Hepatocyte (in vitro differentiated cells): ENCODE data around the gene UMAD1.

Source experiments
- CTCF ChIP-seq: fragments of 200-600 bp; sonication (generic); IDR thresholded peaks from 2 replicates; pipeline ENCODE4 v1.5.1; 2016; ENCODE audit warnings: antibody characterized with exemption, mild to moderate bottlenecking; ENCODE audit not compliant: poor library complexity
- EZH2phosphoT487 ChIP-seq: fragments of 200-600 bp; sonication (generic); IDR thresholded peaks from one replicate; pipeline ENCODE4 v1.6.1; 2018; ENCODE audit warnings: antibody characterized with exemption, mild to moderate bottlenecking, low read depth, moderate library complexity; ENCODE audit not compliant: unreplicated experiment, severe bottlenecking

GRCh38 chr7:7707246-7707645 lies 66.7 kb downstream of the UMAD1 start:
- TF ChIP-seq CTCF = no peak
- TF ChIP-seq EZH2phosphoT487 = no peak
